ENCODE measurements around the gene PDGFB. TPM values are rescaled to one million over a fixed set of nuclear protein-coding genes. Genes with fewer than 3 reads are reported as not detected.
A peak's percentile ranks its signal among the peaks of the same experiment; 100 is the strongest.

Gene PDGFB
- total RNA-seq, 4 donors from 2014 or later, result 2.7 to 7.5 (median 4.0) TPM

- Histone ChIP-seq H3K4me3 (no peak overlapping the region), H3K27ac (peak overlapping the region; percentile 76 to 79 (median 78)), H3K27me3 (peaks cover 6% of the 10 kb centered on the region), H3K4me1 (peaks cover 22 to 36% (median 27%) of the 10 kb centered on the region in 4 donors), H3K36me3 (no peaks in the 10 kb centered on the region), H3K9me3 (no peaks in the 10 kb centered on the region)
- intact Hi-C loops (cut with DNase I; ENCODE audit: low total_unique reads) (loop anchor here (10.0 kb wide), 1 partner anchor 348 kb away; the partner anchor contains the start of gene ATF4), in situ Hi-C loops (cut with MboI; ENCODE audit: low pct_ligation_motif_present in 1 of 4, low pct_unique_long_range_greater_than_20kb in 1 of 4, low sequenced_read_pairs in 3 of 4) (loop anchor here in 3 of 4 donors (5.0 to 10.0 kb wide), 3 partner anchors 128 to 138 kb away; partner anchors contain the start of gene RPL3 (in 1 of the 3))
- WGBS, 2 donors (ENCODE audit: low coverage in 1 of 2), result 84% methylated on average over 14 of the region's 14 CpGs; no CpG with 5 or more reads in 1 of the 2 donors
- DNase-seq, result no peak
- TF ChIP-seq POLR2A (IDR thresholded peaks at IDR 0.05), result no peak
- TF ChIP-seq POLR2AphosphoS5 (IDR thresholded peaks at IDR 0.05), result no peak
- TF ChIP-seq EP300 (IDR thresholded peaks at IDR 0.05; ENCODE audit: low read depth), result no peak
- no peak for TF ChIP-seq CTCF (IDR thresholded peaks at IDR 0.05)
Measured at GRCh38 chr22:39176714-39177455, 67.9 kb downstream of the PDGFB start.

GRCh38 chr22:39176143-39176713 is 68.6 kb downstream of the PDGFB start:
- H3K27me3 ChIP-seq, result peaks cover 6% of the 10 kb centered on the region
- no peaks in the 10 kb centered on the region for H3K36me3 ChIP-seq
- H3K4me1 ChIP-seq, result peaks cover 22 to 41% (median 27%) of the 10 kb centered on the region in 4 donors
- peak; percentile 70 to 87 (median 76) for TF ChIP-seq POLR2AphosphoS5 (IDR thresholded peaks at IDR 0.05)
- peak; percentile 92 for TF ChIP-seq EP300 (IDR thresholded peaks at IDR 0.05; ENCODE audit: low read depth)
- no peak for TF ChIP-seq CTCF (IDR thresholded peaks at IDR 0.05)
- no peaks in the 10 kb centered on the region for H3K9me3 ChIP-seq
- peak overlapping the region; percentile 76 to 79 (median 78) for H3K27ac ChIP-seq
- intact Hi-C loops (cut with DNase I; ENCODE audit: low total_unique reads) (loop anchor here (10.0 kb wide), 1 partner anchor 349 kb away; the partner anchor contains the start of gene ATF4), in situ Hi-C loops (cut with MboI; ENCODE audit: low pct_ligation_motif_present in 1 of 4, low pct_unique_long_range_greater_than_20kb in 1 of 4, low sequenced_read_pairs in 3 of 4) (loop anchor here in 3 of 4 donors (5.0 to 10.0 kb wide), 3 partner anchors 129 to 139 kb away; partner anchors contain the start of gene RPL3 (in 1 of the 3))
- no peak overlapping the region for H3K4me3 ChIP-seq
- WGBS, 2 donors (ENCODE audit: low coverage in 1 of 2), result 57% methylated on average over 15 of the region's 23 CpGs; no CpG with 5 or more reads in 1 of the 2 donors
- peak; percentile 57 for DNase-seq

GRCh38 chr22:39175353-39176142 is 69.2 kb downstream of the PDGFB start:
- in situ Hi-C loops (cut with MboI; ENCODE audit: low pct_ligation_motif_present in 1 of 4, low pct_unique_long_range_greater_than_20kb in 1 of 4, low sequenced_read_pairs in 3 of 4), result loop anchor here in 3 of 4 donors (5.0 to 10.0 kb wide), 3 partner anchors 129 to 139 kb away; partner anchors contain the start of gene RPL3 (in 1 of the 3)
- Histone ChIP-seq H3K4me1 (peaks cover 22 to 45% (median 28%) of the 10 kb centered on the region in 4 donors), H3K4me3 (no peak overlapping the region), H3K27me3 (peaks cover 6% of the 10 kb centered on the region), H3K27ac (peak overlapping the region; percentile 76 to 79 (median 78)), H3K36me3 (no peaks in the 10 kb centered on the region), H3K9me3 (no peaks in the 10 kb centered on the region)
- TF ChIP-seq EP300 (IDR thresholded peaks at IDR 0.05; ENCODE audit: low read depth) (no peak), POLR2AphosphoS5 (IDR thresholded peaks at IDR 0.05) (no peak), CTCF (IDR thresholded peaks at IDR 0.05) (no peak), POLR2A (IDR thresholded peaks at IDR 0.05) (no peak)
- intact Hi-C loops (cut with DNase I; ENCODE audit: low total_unique reads), result loop anchor here (10.0 kb wide), 1 partner anchor 349 kb away; the partner anchor contains the start of gene ATF4
- 74 to 87% methylated on average over 4 to 18 of the region's 18 CpGs for WGBS, 2 donors (ENCODE audit: low coverage in 1 of 2)
- no peak for DNase-seq

Measured in transverse colon (tissue), 4 donors.